GM12865 (cell line): Measurements from ENCODE around the gene SUPT5H.

Experiments
- DNase-seq: peaks from one replicate; pipeline ENCODE4 v3.0.0; 2010; ENCODE audit warnings: low read depth
- H3K4me3 ChIP-seq: 2 replicates; pipeline ENCODE4 v1.5.1; 2011; ENCODE audit warnings: mild to moderate bottlenecking, low read depth, low read length, control low read depth
- CTCF ChIP-seq: IDR thresholded peaks from 2 replicates; pipeline ENCODE4 v1.5.1; 2011; ENCODE audit warnings: low read length, control low read depth, low read depth, inconsistent platforms; ENCODE audit not compliant: insufficient read depth; ENCODE audit errors: missing control alignments

SUPT5H gene

GRCh38 chr19:39435499-39436349 lies 9.7 kb upstream of the SUPT5H start, which contains the start of gene RPS16:
TSS of gene RPS16 (minus strand) at chr19:39435949. CDS start at chr19:39435895, 54 bp downstream.
- H3K4me3 ChIP-seq, result peak within 1 kb of the TSS; percentile 95
- TF ChIP-seq CTCF, result no peak
- peak; percentile 99 for DNase-seq

GRCh38 chr19:39436350-39436716 lies 9.0 kb upstream of the SUPT5H start:
- no peak for DNase-seq
- H3K4me3 ChIP-seq, result peak overlapping the region; percentile 90
- no peak for TF ChIP-seq CTCF

- H3K4me3 ChIP-seq, result no peak overlapping the region
- DNase-seq, result no peak
- TF ChIP-seq CTCF, result no peak
Observed at GRCh38 chr19:39438270-39438934, 7.0 kb upstream of the SUPT5H start.

GRCh38 chr19:39444598-39445195 lies 685 bp upstream of the SUPT5H start:
- no peak for TF ChIP-seq CTCF
- H3K4me3 ChIP-seq, result peak overlapping the region; percentile 99
- DNase-seq, result peak; percentile 32

GRCh38 chr19:39446365-39447084 lies 1.1 kb downstream of the SUPT5H start:
- peak overlapping the region; percentile 99 for H3K4me3 ChIP-seq
- TF ChIP-seq CTCF, result no peak
- DNase-seq, result no peak

GRCh38 chr19:39448271-39448670 lies 2.9 kb downstream of the SUPT5H start:
- TF ChIP-seq CTCF, result no peak
- H3K4me3 ChIP-seq, result peak overlapping the region; percentile 36
- DNase-seq, result peak; percentile 73
